HepG2 (cell line): ENCODE results near the gene GCHFR. TPM values are rescaled to one million over a fixed set of nuclear protein-coding genes. Genes with fewer than 3 reads are reported as not detected.

Experiments
- CBX5 ChIP-seq: sonication (generic); formaldehyde crosslinking; IDR thresholded peaks from 2 replicates; pipeline ENCODE4 v1.4.0; 2020; ENCODE audit warnings: missing genetic modification reagents, borderline replicate concordance
- EP300 ChIP-seq, 3 experiments: sonication (generic) in 1 of 3; formaldehyde crosslinking in 1 of 3; IDR thresholded peaks; 2 replicates each; pipeline versions ENCODE4 v1.5.1 to v1.6.1; 2011 to 2020; ENCODE audit warnings: low read depth in 2 of 3, low read length in 2 of 3, borderline replicate concordance in 1 of 3, improper control_type of control experiment in 1 of 3, mild to moderate bottlenecking in 1 of 3, missing genetic modification reagents in 1 of 3, moderate library complexity in 1 of 3
- FOSL2 ChIP-seq: sonication (generic); formaldehyde crosslinking; IDR thresholded peaks from 2 replicates; pipeline ENCODE4 v1.4.0; 2020; ENCODE audit warnings: missing genetic modification reagents
- KLF15 ChIP-seq: sonication (generic); formaldehyde crosslinking; IDR thresholded peaks from 2 replicates; pipeline ENCODE4 v1.8.1; 2023; ENCODE audit warnings: borderline replicate concordance, mild to moderate bottlenecking, inconsistent platforms, missing genetic modification reagents, mixed read lengths
- MAF1 ChIP-seq: sonication (generic); formaldehyde crosslinking; IDR thresholded peaks from 2 replicates; pipeline ENCODE4 v1.5.0; 2020; ENCODE audit warnings: missing genetic modification reagents, borderline replicate concordance
- MED8 ChIP-seq: sonication (generic); formaldehyde crosslinking; IDR thresholded peaks from 2 replicates; pipeline ENCODE4 v1.8.1; 2023; ENCODE audit warnings: mild to moderate bottlenecking, missing genetic modification reagents; ENCODE audit not compliant: insufficient replicate concordance
- MXD4 ChIP-seq: IDR thresholded peaks from 2 replicates; pipeline ENCODE4 v1.6.1; 2016; ENCODE audit warnings: mild to moderate bottlenecking, missing biosample characterization, missing genetic modification reagents
- NR2F1 ChIP-seq, 2 experiments: fragments of 450-650 bp in 1 of 2; formaldehyde crosslinking in 1 of 2; IDR thresholded peaks; 2 replicates each; pipeline versions ENCODE4 v1.5.0 to v1.6.1; 2016 to 2020; ENCODE audit warnings: mild to moderate bottlenecking in 1 of 2, missing compliant biosample characterization in 1 of 2, missing genetic modification reagents in 1 of 2, moderate library complexity in 1 of 2
- PAX8 ChIP-seq: sonication (generic); formaldehyde crosslinking; IDR thresholded peaks from 2 replicates; pipeline ENCODE4 v1.8.0; 2022; ENCODE audit warnings: mild to moderate bottlenecking, missing genetic modification reagents, borderline replicate concordance
- PBX2 ChIP-seq: IDR thresholded peaks from 2 replicates; pipeline ENCODE4 v1.6.1; 2016; ENCODE audit warnings: control low read depth
- SALL2 ChIP-seq: sonication (generic); formaldehyde crosslinking; IDR thresholded peaks from 2 replicates; pipeline ENCODE4 v1.8.1; 2023; ENCODE audit warnings: mild to moderate bottlenecking, missing genetic modification reagents, inconsistent platforms
- SAP130 ChIP-seq: IDR thresholded peaks from 2 replicates; pipeline ENCODE4 v1.6.1; 2016; ENCODE audit warnings: low read depth
- SMAD9 ChIP-seq: sonication (generic); formaldehyde crosslinking; IDR thresholded peaks from 2 replicates; pipeline ENCODE4 v1.5.1; 2020; ENCODE audit warnings: mild to moderate bottlenecking, missing genetic modification reagents
- SOX13 ChIP-seq, 3 experiments: fragments of 450-650 bp in 1 of 3; sonication (generic) in 1 of 3; formaldehyde crosslinking in 1 of 3; IDR thresholded peaks in 2 of 3; conservative IDR thresholded peaks in 1 of 3; 2 replicates each; pipeline versions ENCODE4 v1.5.0 to v1.6.1; 2016 to 2020; ENCODE audit warnings: antibody characterized with exemption in 1 of 3, mild to moderate bottlenecking in 1 of 3, missing compliant biosample characterization in 1 of 3, missing genetic modification reagents in 1 of 3, moderate library complexity in 1 of 3
- TEAD3 ChIP-seq: optimal IDR thresholded peaks from 2 replicates; pipeline ENCODE3; 2016; ENCODE audit warnings: borderline replicate concordance
- ZNF224 ChIP-seq: sonication (generic); formaldehyde crosslinking; IDR thresholded peaks from 2 replicates; pipeline ENCODE4 v1.5.0; 2020; ENCODE audit warnings: mild to moderate bottlenecking, missing genetic modification reagents
- ZNF543 ChIP-seq: sonication (generic); formaldehyde crosslinking; IDR thresholded peaks from 2 replicates; pipeline ENCODE4 v1.4.0; 2020; ENCODE audit warnings: mild to moderate bottlenecking, missing genetic modification reagents
- ZNF616 ChIP-seq: sonication (generic); formaldehyde crosslinking; IDR thresholded peaks from 2 replicates; pipeline ENCODE4 v1.5.0; 2020; ENCODE audit warnings: low read depth, mild to moderate bottlenecking, missing genetic modification reagents
- ZNF737 ChIP-seq: sonication (generic); formaldehyde crosslinking; IDR thresholded peaks from 2 replicates; pipeline ENCODE4 v1.5.0; 2020; ENCODE audit warnings: missing genetic modification reagents, mild to moderate bottlenecking, borderline replicate concordance
- ZNF782 ChIP-seq: sonication (generic); formaldehyde crosslinking; IDR thresholded peaks from 2 replicates; pipeline ENCODE4 v1.4.0; 2020; ENCODE audit warnings: missing genetic modification reagents, mild to moderate bottlenecking, borderline replicate concordance
- ZNF883 ChIP-seq: sonication (generic); formaldehyde crosslinking; IDR thresholded peaks from 2 replicates; pipeline ENCODE4 v1.5.1; 2020; ENCODE audit warnings: mild to moderate bottlenecking, missing genetic modification reagents; ENCODE audit errors: not compliant biosample characterization
- ZSCAN20 ChIP-seq: sonication (generic); formaldehyde crosslinking; IDR thresholded peaks from 2 replicates; pipeline ENCODE4 v1.4.0; 2020; ENCODE audit warnings: missing genetic modification reagents, mild to moderate bottlenecking, borderline replicate concordance
- polyA plus RNA-seq, 8 experiments: library from polyadenylated mRNA; depleted of rRNA in 3 of 8; stranded (reverse) in 7 of 8; unstranded in 1 of 8; fragments of >200 nt; fragmentation: Illumina TruSeq in 4 of 8; extraction: Trizol in 4 of 8; gene quantifications; 2 replicates each; pipeline versions ENCODE4 v1.2.1 to v1.2.3, GENCODE V29; 2011 to 2016; ENCODE audit warnings: low read depth in 4 of 8, missing spikeins in 1 of 8, mixed read lengths in 1 of 8; ENCODE audit not compliant: insufficient read depth in 1 of 8
- total RNA-seq, 5 experiments: library from RNA; depleted of rRNA; stranded (reverse); fragments of >200 nt; fragmentation: Illumina TruSeq; extraction: Trizol; gene quantifications; 2 replicates each; pipeline ENCODE4 v1.2.3, GENCODE V29; 2016; ENCODE audit warnings: low read depth in 1 of 5
- TF ChIP-seq, protein P1 (sequence below): sonication (generic); formaldehyde crosslinking; IDR thresholded peaks from 2 replicates; pipeline ENCODE4 v1.5.0; 2020; ENCODE audit warnings: mild to moderate bottlenecking, missing genetic modification reagents, borderline replicate concordance

The GCHFR gene
- total and polyA plus RNA-seq, 2 of the 13 experiments (the other 11 are each of a cell fraction or from before 2014, with no cell fraction given) = 51.5 to 92.4 TPM

GRCh38 chr15:40754883-40755811, 8.7 kb upstream of the GCHFR start, which contains the start of gene RMDN3 (continued):
- no peak for TF ChIP-seq PBX2
- TF ChIP-seq NR2F1 (CRISPR knock-in tag; IDR thresholded peaks at IDR 0.05) = no peak
- TF ChIP-seq ZNF616 = no peak
- no peak for TF ChIP-seq ZNF737
- TF ChIP-seq SALL2 (CRISPR knock-in tag) = no peak
- TF ChIP-seq PAX8 (CRISPR knock-in tag) = peak; percentile 59; the same call in 1 of the 2 replicates
- no peak for TF ChIP-seq ZNF224 (CRISPR knock-in tag)
- TF ChIP-seq MXD4 (CRISPR knock-in tag) = peak; percentile 84
- no peak for TF ChIP-seq CBX5 (CRISPR knock-in tag)
- TF ChIP-seq, protein P1, sequence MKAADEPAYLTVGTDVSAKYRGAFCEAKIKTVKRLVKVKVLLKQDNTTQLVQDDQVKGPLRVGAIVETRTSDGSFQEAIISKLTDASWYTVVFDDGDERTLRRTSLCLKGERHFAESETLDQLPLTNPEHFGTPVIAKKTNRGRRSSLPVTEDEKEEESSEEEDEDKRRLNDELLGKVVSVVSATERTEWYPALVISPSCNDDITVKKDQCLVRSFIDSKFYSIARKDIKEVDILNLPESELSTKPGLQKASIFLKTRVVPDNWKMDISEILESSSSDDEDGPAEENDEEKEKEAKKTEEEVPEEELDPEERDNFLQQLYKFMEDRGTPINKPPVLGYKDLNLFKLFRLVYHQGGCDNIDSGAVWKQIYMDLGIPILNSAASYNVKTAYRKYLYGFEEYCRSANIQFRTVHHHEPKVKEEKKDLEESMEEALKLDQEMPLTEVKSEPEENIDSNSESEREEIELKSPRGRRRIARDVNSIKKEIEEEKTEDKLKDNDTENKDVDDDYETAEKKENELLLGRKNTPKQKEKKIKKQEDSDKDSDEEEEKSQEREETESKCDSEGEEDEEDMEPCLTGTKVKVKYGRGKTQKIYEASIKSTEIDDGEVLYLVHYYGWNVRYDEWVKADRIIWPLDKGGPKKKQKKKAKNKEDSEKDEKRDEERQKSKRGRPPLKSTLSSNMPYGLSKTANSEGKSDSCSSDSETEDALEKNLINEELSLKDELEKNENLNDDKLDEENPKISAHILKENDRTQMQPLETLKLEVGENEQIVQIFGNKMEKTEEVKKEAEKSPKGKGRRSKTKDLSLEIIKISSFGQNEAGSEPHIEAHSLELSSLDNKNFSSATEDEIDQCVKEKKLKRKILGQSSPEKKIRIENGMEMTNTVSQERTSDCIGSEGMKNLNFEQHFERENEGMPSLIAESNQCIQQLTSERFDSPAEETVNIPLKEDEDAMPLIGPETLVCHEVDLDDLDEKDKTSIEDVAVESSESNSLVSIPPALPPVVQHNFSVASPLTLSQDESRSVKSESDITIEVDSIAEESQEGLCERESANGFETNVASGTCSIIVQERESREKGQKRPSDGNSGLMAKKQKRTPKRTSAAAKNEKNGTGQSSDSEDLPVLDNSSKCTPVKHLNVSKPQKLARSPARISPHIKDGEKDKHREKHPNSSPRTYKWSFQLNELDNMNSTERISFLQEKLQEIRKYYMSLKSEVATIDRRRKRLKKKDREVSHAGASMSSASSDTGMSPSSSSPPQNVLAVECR (CRISPR knock-in tag) = peak; percentile 96
- TF ChIP-seq ZNF883 (CRISPR knock-in tag) = no peak
- no peak; a peak in 1 of 4 replicates for TF ChIP-seq EP300 (IDR thresholded peaks at IDR 0.05; ENCODE audit: low read depth in 2 of 2, low read length in 2 of 2)
- no peak for TF ChIP-seq EP300 (CRISPR knock-in tag; IDR thresholded peaks at IDR 0.05; ENCODE audit: borderline replicate concordance)
- no peak for TF ChIP-seq SMAD9 (CRISPR knock-in tag)
- TF ChIP-seq ZSCAN20 (CRISPR knock-in tag) = 0 out of 2 replicates have a peak, but pooled peaks have one; percentile 6
- peak; percentile 97 for TF ChIP-seq SAP130 (CRISPR knock-in tag)
- TF ChIP-seq KLF15 (CRISPR knock-in tag) = no peak
- peak; percentile 66; the same call in 1 of the 2 replicates for TF ChIP-seq ZNF782 (CRISPR knock-in tag)
- no peak for TF ChIP-seq SOX13 (IDR thresholded peaks at IDR 0.05)
- TF ChIP-seq SOX13 (CRISPR knock-in tag; conservative IDR thresholded peaks at IDR 0.05 in 1 of 2, IDR thresholded peaks at IDR 0.05 in 1 of 2) = peak in 1 of 2 experiments; percentile 43; a peak in 1 of 4 replicates
- TF ChIP-seq FOSL2 = no peak; the same call in 1 of the 2 replicates
- no peak for TF ChIP-seq MED8 (CRISPR knock-in tag)
- TF ChIP-seq MAF1 = no peak
- TF ChIP-seq ZNF543 = peak; percentile 85
- TF ChIP-seq TEAD3 (CRISPR knock-in tag) = no peak
